GM19238 (cell line): ENCODE results near the gene PHYKPL.
"Not testable (repeated sequence)": the region's sequence is repeated elsewhere in the genome, so short reads cannot be mapped to it uniquely, and the experiment has no call there.

Source experiments
- DNase-seq: peaks from one replicate; pipeline ENCODE4 v3.0.0; 2011; ENCODE audit warnings: low spot score; ENCODE audit not compliant: insufficient read length

The PHYKPL gene

DNA sequence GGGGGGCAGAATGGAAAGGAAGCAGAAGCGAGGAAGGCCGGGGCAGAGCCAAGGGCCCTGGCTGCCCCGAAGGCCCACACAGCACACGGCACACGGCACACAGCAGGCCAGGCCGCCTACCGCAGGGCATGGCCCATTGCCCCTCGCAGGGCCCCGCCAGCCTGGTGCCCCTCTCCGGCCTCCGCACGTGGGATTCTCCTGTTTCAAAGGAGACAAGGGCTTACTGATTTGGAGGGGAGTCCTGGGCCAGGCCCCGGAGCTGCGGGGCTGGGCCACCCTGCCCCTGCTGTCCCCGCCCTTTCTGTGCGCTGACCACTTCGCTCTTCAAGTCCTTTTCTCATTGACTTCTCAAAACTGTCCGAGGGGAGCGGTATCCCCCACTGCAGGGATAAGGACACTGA lies 7.7 kb upstream of the PHYKPL start:
- no peak for DNase-seq

DNA sequence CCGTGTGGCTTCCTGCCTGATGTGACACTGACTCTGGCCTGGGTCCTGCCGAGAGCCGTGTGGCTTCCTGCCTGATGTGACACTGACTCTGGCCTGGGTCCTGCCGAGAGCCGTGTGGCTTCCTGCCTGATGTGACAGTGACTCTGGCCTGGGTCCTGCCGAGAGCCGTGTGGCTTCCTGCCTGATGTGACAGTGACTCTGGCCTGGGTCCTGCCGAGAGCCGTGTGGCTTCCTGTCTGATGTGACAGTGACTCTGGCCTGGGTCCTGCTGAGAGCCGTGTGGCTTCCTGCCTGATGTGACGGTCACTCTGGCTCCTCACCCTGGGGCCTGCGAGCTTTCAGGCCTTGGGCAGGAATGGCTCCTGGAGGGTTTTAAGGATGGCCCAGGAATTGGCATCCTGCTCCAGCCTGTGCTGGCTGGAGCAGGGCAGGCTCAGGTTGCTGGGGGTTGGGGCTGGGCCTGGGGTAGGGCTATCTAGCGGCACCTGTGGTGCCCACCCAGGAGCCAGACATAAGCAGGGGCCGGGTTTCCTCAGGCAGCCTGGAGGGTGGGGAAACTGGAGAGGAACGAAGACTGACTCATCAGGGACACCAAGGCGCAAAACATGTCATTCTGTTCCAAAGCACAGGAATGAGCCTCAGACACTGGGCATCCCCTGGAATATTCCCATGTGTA lies 7.2 kb upstream of the PHYKPL start:
- not testable (repeated sequence) for DNase-seq

DNA sequence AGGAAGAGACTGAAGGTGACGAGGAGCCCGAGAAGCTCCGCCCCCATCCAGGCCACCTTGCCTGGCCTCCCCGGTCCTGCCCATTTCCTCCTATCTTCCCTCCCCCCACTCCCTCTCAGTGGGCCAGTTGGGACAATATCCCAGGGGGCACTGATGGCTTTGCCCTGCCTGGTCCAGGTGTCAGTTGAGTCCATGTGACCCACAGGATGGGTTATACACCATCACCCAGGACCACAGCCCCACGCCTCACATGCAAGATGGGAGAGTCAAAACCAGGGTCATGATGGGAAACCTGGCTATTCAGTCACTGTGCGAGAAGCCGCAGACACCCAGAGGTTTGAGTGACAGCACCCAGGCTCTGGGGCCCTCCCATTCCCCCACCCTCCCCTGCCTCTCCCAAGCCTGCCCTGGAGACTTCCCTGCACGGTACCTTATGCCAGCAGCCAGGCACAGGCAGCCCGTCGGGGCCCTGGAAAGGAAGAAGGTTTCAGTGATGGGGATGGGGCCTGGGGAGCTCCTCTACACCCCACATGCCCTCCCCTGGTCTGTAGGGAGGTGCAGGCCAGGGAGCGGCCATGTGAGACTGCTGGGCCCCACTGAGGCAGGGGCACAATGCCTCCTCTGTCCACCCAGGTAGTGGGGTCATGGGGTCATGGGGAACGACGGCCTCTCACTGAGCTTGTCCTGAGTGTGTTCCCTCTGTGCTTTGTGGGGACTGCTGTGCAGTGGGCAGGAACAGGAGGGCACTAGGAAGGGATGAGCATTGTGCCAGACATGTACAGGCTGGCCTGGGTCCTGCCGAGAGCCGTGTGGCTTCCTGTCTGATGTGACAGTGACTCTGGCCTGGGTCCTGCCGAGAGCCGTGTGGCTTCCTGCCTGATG lies 6.3 kb upstream of the PHYKPL start:
- no peak for DNase-seq

DNA sequence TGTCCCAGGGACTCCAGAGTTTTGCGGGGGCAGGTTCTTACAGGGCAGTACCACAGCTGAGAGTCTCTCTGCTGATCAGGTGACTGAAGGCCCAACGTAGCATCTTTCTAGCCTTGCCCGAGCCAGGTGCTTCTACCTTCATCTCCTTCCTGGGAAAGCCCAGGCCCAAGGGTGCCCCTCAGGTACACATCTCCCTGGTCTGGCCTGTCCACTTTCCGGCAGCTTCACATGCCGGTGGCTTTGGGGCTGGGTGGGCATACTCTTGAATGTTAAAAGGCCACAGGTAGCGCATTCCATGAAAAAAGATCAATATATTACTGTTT lies 5.7 kb upstream of the PHYKPL start:
- DNase-seq = no peak

DNA sequence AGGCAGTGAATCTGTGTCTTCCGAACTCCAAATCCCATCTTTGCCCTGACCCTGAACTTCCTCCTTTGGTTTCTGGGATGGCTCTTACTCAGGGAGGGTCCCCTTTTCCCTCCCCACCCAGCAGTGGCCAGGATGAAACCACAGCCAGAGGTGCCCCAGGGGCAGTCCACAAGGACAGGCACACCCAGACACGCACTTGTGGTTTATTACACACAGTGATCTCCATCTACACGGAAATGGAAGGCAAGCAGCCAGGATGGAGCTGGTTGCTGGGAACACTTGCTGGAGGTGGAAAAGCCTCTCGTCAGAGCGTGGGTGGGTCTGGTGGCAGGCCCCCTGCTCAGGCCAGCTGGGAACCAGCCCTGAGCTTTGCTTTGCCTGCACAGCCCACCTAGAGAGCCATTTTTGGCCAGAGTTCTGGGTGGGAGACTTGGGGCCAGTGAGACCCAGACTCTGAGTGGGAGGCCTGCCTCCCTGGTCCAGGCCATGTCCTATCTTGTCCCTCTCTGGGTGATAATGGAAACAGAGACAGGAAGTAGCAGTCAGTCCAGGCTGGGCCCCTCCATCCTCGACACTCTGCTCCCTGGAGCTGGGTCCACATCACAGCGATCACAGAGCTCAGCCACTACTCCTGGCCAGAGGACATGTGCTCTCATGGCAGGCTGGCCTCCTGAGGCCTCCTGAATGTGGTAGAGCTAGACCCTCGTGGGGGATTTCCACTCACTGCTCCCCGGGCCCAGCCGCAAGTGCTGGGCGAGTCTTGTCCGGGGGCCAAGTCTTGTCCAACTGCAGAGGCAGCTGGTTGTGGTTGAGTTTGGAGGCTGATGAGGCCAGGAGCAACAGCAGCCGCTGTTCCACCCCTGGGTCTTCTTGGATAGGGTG lies 5.1 kb upstream of the PHYKPL start:
- no peak for DNase-seq

DNA sequence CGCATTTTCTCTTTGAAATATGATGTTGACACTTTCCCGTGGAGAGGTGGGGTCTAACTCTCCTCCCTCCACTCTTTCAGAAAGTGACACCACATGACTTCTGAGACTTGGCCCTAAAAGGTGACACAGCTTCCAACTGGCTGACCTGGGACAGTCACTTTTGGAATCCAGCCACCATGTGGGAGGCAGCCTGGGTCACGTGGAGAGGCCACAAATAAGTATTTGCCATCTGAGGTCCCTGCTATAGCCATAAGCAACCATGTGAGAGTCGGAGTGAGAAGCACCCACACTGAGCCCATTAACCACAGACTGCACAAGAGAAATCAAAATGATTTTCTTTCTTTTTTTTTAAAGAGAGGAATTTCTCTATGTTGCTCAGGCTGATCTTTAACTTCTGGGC lies 4.1 kb upstream of the PHYKPL start:
- no peak for DNase-seq

DNA sequence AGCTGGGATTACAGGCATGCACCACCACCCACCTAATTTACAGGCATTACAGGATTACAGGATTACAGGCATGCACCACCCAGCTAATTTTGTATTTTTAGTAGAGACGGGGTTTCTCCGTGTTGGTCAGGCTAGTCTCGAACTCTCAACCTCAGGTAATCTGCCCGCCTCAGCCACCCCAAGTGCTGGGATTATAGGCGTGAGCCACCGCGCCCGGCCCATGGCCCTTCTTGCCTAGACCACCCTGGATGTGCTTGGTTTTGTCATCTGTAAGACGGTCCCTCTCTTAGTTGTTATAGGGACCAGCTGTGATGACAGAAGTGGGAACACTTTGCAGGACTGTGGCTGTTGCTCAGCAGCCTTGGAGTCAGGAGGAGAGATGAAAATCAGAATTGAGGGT lies 3.5 kb upstream of the PHYKPL start:
- DNase-seq = no peak

DNA sequence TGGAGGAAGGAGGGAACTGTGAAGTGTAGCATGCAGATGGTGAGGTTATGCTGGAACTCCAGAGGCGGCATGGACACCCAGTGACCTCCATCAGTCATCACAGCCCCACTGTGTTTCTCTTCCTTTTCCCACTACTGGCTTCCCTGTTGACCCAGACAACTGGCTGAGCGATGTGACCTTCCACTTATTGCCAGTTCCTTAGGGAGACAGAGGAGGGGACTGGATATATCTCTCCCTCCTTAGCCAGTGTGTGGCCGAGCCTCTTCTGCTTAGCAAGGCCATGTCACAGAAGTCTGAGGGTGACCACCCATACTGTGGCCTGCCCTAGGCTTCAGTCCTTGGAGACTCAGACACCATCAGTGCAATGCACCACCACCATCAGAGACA lies 3.0 kb upstream of the PHYKPL start:
- DNase-seq = no peak

DNA sequence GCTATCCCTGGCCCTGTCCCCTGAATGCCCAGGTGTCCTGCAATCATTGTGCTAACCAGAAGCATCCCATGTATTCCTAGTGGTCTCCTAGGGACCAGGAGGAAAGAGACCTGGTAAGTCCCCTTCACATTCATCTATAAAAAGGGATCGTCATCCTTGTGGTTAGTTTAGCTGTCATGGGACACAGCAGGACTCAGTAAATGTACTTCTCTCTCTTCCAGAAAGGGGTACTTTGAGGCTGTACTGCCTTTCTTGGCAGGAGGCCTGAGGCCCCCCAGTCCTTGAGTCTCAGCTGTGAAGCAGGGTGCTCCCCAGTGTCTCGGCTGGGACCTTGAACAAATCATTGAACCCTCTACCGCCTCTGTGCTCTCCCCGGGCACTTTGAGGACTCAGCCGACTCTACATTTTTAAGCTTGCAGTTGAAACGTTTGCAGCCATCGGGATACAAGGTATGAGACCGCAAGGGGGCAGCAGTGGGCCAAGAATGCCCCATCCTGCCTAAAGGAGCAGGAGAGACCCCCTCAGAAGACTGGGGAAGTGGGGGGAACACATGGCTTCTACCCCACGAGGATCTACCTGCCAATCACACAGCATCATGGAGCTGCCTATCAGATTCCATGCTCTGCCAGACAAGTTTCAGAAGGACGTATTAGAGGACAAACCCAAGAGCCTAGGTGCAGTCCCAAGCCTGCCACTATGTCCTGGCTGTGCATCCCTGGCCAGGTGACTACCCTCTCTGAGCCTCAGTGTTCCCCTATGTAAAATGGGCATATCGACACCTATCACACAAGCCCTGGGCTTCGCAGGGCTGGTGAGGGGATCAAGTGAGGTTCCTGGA lies 2.4 kb upstream of the PHYKPL start:
- peak; percentile 71 for DNase-seq

DNA sequence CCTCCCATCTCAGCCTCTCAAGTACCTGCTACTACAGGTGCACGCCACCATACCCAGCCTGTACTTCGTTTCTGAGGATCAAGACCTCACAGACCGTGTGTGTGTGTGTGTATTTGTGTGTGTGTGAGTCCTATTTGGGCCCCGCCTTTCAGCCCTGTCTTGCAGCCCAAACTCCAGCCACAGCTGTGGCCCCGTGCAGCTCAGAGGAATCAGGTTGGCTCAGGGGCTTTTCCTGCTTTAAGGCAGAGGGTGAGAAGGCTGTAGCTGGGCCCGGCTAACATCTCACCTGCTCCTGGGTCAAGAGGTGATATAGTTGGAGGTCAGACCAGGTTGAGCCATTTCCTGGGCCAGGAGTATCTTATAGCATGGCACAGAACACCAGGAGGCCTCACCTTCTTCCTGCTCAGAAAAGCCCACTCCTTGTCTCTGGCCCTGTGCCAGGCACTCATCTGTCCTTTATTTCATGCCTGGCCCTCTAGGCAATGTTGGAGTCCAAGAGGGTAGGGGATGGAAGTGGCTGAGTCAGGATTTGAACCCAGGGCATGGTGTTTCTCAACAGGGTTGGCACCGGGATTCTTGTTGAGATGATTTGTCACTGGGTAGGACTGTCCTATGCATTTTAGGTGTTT lies 1.6 kb upstream of the PHYKPL start:
- no peak for DNase-seq

DNA sequence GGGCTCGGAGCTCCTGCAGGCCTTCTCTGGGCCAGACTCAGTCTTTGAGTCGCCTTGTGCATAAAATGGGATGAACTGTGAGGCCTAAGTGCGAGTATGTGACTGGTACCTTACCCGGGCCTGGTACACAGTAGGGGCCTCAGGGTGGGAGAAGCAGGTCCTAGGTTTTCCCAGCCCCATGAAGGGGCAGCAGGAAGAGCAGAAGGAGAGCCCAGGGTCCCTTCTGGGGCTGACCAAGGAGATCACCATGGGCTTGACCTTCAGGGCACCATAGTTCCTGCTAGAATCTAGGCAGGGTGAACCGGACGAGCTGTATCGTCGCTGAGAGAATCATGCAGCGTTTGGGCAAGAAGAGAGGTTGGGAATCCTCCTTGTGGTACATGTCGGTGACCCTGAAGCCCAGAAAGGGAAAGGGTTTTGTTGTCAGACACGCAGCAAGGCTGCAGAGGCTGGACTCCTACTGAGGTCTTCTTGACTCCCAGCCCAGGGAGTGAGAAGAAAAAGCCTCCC lies 373 bp upstream of the PHYKPL start:
- no peak for DNase-seq

DNA sequence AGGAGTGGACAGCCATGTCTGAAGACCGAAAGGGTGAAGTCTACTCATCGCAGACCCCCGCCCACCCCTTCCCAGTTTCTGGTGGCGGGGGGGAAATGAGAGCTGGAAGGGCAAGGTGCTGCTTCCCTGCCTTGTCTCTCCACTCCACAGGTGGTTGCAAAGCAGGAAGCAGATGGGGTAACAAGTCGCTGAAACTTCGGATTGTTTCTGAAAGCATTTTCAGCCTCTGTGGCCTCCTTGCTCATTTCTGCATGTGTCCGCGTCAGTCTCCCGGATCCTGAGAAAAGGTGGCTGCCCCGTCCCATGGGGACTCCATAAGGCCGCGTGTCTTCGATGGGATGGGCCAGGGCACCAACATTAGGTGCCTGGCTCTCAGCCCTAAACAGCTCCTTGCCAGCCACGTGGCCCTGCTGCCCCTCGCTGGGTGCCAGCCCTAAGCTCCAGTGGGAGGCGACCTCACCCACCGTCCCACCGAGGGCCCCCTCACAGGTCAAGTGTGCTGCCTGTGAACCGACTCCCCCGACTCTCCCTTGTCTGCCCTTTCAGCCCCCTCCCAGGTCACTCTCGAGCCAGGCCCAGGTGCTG lies 971 bp downstream of the PHYKPL start:
- DNase-seq = no peak

DNA sequence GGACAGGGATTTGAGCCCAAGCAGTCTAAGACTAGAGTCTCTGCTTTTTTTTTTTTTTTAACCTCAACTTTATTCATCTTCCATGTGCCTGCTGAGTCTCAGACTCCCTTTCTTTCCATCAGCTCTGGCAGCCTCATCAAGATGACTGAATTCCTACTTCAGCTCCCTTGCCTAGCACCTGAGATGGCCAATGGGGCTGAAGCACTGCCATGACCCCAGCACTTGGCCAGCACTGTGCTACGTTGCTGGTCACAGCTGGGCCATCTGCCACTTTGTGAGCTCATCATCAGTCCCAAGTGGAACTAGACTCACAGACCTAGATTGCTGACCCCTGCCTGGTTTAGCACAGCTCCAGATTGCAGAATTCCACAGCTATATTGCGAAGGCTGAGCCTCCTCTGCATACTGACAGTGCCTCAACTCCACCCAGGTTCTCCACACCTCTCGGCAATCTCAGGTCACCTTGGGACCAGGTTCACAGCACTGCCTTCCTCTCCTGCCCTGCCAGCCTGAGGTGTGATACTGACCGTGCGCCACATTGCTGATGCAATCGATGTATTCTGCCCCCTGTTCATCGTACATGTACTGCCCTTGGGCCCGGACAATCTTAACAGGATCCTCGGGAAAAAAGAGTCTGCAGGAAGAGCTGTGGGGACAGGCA lies 1.6 kb downstream of the PHYKPL start:
- DNase-seq = no peak

DNA sequence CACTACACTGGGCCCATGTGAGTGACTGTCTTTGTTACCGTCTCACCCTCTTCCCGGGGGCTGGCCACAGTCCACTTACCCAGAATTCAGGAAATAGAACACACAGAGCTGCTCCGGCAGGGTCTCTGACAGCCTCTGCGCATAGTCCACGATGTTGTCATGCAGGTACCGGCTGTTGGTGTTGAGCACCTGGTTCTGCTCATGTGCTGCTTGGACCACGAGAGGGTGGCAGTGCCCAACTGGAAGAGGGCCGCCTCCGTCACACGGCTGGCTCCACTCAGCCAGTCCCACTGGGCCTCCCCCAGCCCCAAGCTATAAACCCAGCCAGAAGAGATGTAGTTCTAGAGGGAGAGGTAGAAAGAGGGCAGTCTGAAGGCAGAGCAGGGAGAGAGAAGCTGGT lies 2.7 kb downstream of the PHYKPL start:
- DNase-seq = no peak

DNA sequence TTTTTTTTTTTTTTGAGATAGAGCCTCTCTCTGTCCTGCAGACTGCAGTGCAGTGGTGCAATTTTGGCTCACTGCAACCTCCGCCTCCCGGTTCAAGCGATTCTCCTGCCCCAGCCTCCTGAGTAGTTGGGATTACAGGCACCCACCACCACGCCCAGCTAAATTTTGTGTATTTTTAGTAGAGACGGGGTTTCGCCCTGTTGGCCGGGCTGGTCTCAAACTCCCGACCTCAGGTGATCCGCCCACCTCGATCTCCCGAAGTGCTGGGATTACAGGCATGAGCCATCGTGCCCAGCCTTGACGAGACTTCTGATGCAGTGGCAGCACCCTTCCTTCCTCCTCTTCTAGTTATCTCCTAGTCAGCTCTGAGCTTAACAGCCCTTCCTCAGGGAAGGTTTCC lies 3.5 kb downstream of the PHYKPL start:
- DNase-seq = not testable (repeated sequence)

DNA sequence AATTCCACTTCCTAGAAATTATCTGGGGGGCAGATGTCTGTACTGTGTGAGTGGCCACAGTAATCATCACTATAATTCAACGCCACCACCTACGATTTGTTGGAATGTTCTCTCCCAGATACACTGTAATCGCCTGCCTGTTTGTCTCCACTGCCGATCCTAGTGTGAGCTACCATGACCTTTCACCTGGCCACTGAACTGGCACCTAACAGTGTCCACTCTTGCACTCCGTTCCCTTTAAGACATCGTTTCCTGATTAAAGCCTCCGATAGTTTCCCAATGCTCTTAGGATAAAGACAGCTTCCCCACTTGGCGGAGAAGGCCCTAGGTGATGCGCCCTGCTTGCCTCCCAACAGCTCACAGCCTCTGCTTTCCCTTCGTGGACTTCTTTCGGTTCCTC lies 4.0 kb downstream of the PHYKPL start:
- DNase-seq = no peak

DNA sequence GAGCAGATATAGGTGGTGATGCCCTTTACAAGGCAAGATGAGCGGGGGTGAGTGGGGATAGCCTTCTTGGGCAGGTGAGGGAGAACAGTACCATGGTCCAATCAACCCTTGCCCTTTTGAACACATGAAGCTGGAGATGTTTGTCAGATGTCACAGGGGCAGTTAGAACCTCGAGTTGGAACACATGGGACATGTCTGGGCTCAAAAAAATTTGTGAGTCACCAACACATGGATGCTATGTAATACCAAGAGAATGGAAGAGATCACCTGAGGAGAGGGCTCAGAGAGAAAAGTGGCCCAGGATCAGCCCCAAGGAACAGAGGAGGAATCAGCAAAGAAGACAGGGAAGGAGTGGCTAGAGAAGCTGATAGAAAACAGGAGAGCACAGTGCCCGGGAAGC lies 4.7 kb downstream of the PHYKPL start:
- DNase-seq = no peak

DNA sequence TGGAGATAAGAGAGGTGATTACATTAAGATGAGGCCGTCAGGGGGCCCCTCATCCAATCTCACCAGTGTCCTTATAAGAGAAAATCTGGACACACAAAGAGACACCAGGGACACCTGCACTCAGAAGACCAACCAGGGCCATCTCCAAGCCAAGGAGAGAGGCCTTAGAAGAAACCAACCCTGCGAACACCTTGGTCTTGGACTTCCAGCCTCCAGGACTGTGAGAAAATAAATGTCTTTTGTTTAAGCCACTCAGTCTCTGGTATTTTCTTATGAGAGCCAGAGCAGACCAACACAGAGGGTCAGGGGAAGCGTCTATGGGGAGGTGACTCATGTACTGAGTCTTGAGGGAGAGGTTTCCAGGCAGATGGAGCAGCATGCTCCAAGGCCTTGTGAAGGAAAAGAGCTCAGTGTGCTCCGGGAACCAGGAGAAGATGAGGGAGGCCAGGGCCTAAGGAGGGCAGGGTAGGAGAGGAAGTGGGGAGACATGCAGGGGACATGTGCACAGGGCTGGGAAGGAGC lies 5.4 kb downstream of the PHYKPL start:
- no peak for DNase-seq

DNA sequence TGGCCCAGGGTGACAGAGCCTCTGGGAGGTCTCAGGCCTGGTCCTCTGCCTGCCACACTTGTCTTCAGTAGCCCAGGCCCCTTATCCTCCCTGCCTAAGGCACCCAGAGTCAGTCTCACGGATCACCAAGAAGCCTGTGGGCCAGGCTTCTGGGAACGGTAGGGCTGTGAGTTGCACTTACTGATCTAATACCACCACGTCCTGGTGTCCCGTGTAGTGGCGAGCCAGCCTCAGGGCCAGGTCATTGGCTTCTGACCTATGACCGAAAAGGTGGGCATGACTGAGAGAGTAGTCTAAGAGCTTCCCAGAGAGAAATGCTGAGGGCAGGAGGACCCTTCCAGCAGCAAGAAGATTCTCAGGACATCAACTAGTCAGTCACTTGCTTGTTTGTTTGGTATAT lies 7.4 kb downstream of the PHYKPL start:
- no peak for DNase-seq
